Epidermal melanocyte (primary cell): ENCODE data around the gene PPP1R13L.
"Not testable (repeated sequence)": the region's sequence is repeated elsewhere in the genome, so short reads cannot be mapped to it uniquely, and the experiment has no call there.

ENCODE experiments used
- DNase-seq: peaks from one replicate; pipeline ENCODE4 v3.0.0; 2011; ENCODE audit warnings: low spot score; ENCODE audit not compliant: insufficient read length

The PPP1R13L gene

GRCh38 chr19:45404557-45405434 lies at the start of gene PPP1R13L:
Gene PPP1R13L, minus strand, starts transcription at chr19:45405069. Its CDS starts 6,751 bp downstream, at chr19:45398318.
- peak; percentile 74 for DNase-seq

- DNase-seq, result no peak
Observed at GRCh38 chr19:45451850-45452387, 47.0 kb upstream of the PPP1R13L start.

GRCh38 chr19:45451131-45451849 lies 46.4 kb upstream of the PPP1R13L start:
- no peak for DNase-seq

GRCh38 chr19:45450012-45450333 lies 45.1 kb upstream of the PPP1R13L start:
- no peak for DNase-seq

- DNase-seq, result no peak
Observed at GRCh38 chr19:45448887-45449299, 44.0 kb upstream of the PPP1R13L start.

- DNase-seq, result no peak
Observed at GRCh38 chr19:45448425-45448756, 43.5 kb upstream of the PPP1R13L start.

GRCh38 chr19:45446944-45447343 lies 42.1 kb upstream of the PPP1R13L start:
- no peak for DNase-seq

- no peak for DNase-seq
Observed at GRCh38 chr19:45446295-45446694, 41.4 kb upstream of the PPP1R13L start.

- DNase-seq, result no peak
Observed at GRCh38 chr19:45445139-45445538, 40.3 kb upstream of the PPP1R13L start.

GRCh38 chr19:45444318-45445041 lies 39.6 kb upstream of the PPP1R13L start:
- peak; percentile 96 for DNase-seq

- DNase-seq, result peak; percentile 92
Observed at GRCh38 chr19:45443462-45444317, 38.8 kb upstream of the PPP1R13L start.

- DNase-seq, result no peak
Observed at GRCh38 chr19:45442778-45443461, 38.1 kb upstream of the PPP1R13L start.

- DNase-seq, result no peak
Observed at GRCh38 chr19:45442408-45442777, 37.5 kb upstream of the PPP1R13L start.

GRCh38 chr19:45440873-45441654 lies 36.2 kb upstream of the PPP1R13L start:
- peak; percentile 42 for DNase-seq

GRCh38 chr19:45440259-45440638 lies 35.4 kb upstream of the PPP1R13L start:
- no peak for DNase-seq

- DNase-seq, result peak; percentile 82
Observed at GRCh38 chr19:45439569-45440258, 34.8 kb upstream of the PPP1R13L start.

GRCh38 chr19:45439190-45439568 lies 34.3 kb upstream of the PPP1R13L start:
- no peak for DNase-seq

- DNase-seq, result no peak
Observed at GRCh38 chr19:45437328-45437727, 32.5 kb upstream of the PPP1R13L start.

GRCh38 chr19:45432543-45432942 lies 27.7 kb upstream of the PPP1R13L start:
- not testable (repeated sequence) for DNase-seq
